ENCODE data around the gene COX7B. TPM values are rescaled to one million over a fixed set of nuclear protein-coding genes. Genes with fewer than 3 reads are reported as not detected.
"Not testable (repeated sequence)": the region's sequence is repeated elsewhere in the genome, so short reads cannot be mapped to it uniquely, and the experiment has no call there.

COX7B gene
- total and polyA plus RNA-seq, 4 donors, result 127 to 784 (median 255) TPM

GRCh38 chrX:77910108-77910840, 11.0 kb downstream of the COX7B start, which contains the start of gene ATP7A:
ATP7A (plus strand) TSS chrX:77910693; CDS start chrX:77971642, 60,949 bp downstream.
- H3K4me1 ChIP-seq (ENCODE audit: control insufficient read depth in 1 of 2, insufficient read depth in 2 of 2, low read length in 2 of 2), result no peaks in the 10 kb centered on the region
- H3K36me3 ChIP-seq (ENCODE audit: control insufficient read depth in 1 of 2, insufficient read depth in 2 of 2, low read length in 1 of 2), result no peaks in the 10 kb centered on the region
- H3K27ac ChIP-seq (ENCODE audit: low read depth in 1 of 2, low read length in 2 of 2), result peak within 1 kb of the TSS in 1 of 2 donors; percentile 55
- peak; percentile 94 for DNase-seq
- peak; percentile 95 for ATAC-seq (ENCODE audit: low FRiP score)
- 1 to 22% methylated on average over 32 to 36 of the region's 36 CpGs for WGBS, 2 donors
- peak within 1 kb of the TSS; percentile 52 to 69 for H3K4me3 ChIP-seq (ENCODE audit: low read length in 2 of 2)
- H3K27me3 ChIP-seq (ENCODE audit: control insufficient read depth in 1 of 2, insufficient read depth in 2 of 2, low read length in 1 of 2), result no peaks in the 10 kb centered on the region
- H3K9me3 ChIP-seq (ENCODE audit: control insufficient read depth, low read length), result no peaks in the 10 kb centered on the region
- intact Hi-C loops (cut with DNase I), result loop anchor here (5.0 to 10.0 kb wide), 2 partner anchors 122 to 195 kb away; partner anchors contain the start of gene PGK1 (in 1 of the 2)

GRCh38 chrX:77917294-77917933, 18.1 kb downstream of the COX7B start:
- DNase-seq, result no peak
- H3K27me3 ChIP-seq (ENCODE audit: control insufficient read depth in 1 of 2, insufficient read depth in 2 of 2, low read length in 1 of 2), result no peaks in the 10 kb centered on the region
- no peak for ATAC-seq (ENCODE audit: low FRiP score)
- H3K36me3 ChIP-seq (ENCODE audit: control insufficient read depth in 1 of 2, insufficient read depth in 2 of 2, low read length in 1 of 2), result no peaks in the 10 kb centered on the region
- no peaks in the 10 kb centered on the region for H3K4me1 ChIP-seq (ENCODE audit: control insufficient read depth in 1 of 2, insufficient read depth in 2 of 2, low read length in 2 of 2)
- no peak overlapping the region for H3K4me3 ChIP-seq (ENCODE audit: low read length in 2 of 2)
- intact Hi-C loops (cut with DNase I), result loop anchor here in 1 of 2 donors (10.0 kb wide), 1 partner anchor 187 kb away; the partner anchor contains the start of gene PGK1
- no peak overlapping the region for H3K27ac ChIP-seq (ENCODE audit: low read depth in 1 of 2, low read length in 2 of 2)
- no peaks in the 10 kb centered on the region for H3K9me3 ChIP-seq (ENCODE audit: control insufficient read depth, low read length)
- 56 to 62% methylated on average over 2 of the region's 2 CpGs for WGBS, 2 donors

- no peak overlapping the region for H3K4me3 ChIP-seq (ENCODE audit: low read length in 2 of 2)
- H3K4me1 ChIP-seq (ENCODE audit: control insufficient read depth in 1 of 2, insufficient read depth in 2 of 2, low read length in 2 of 2), result no peaks in the 10 kb centered on the region
- no peaks in the 10 kb centered on the region for H3K9me3 ChIP-seq (ENCODE audit: control insufficient read depth, low read length)
- no peak for DNase-seq
- no peaks in the 10 kb centered on the region for H3K36me3 ChIP-seq (ENCODE audit: control insufficient read depth in 1 of 2, insufficient read depth in 2 of 2, low read length in 1 of 2)
- H3K27me3 ChIP-seq (ENCODE audit: control insufficient read depth in 1 of 2, insufficient read depth in 2 of 2, low read length in 1 of 2), result no peaks in the 10 kb centered on the region
- intact Hi-C loops (cut with DNase I), result loop anchor here in 1 of 2 donors (10.0 kb wide), 1 partner anchor 186 kb away; the partner anchor contains the start of gene PGK1
- 30 to 44% methylated on average over 3 of the region's 3 CpGs for WGBS, 2 donors
- no peak for ATAC-seq (ENCODE audit: low FRiP score)
- no peak overlapping the region for H3K27ac ChIP-seq (ENCODE audit: low read depth in 1 of 2, low read length in 2 of 2)
These were observed 19.3 kb downstream of the COX7B start for GRCh38 chrX:77918568-77918967.

GRCh38 chrX:77919370-77919769, 20.1 kb downstream of the COX7B start:
- H3K4me3 ChIP-seq (ENCODE audit: low read length in 2 of 2); ATAC-seq (ENCODE audit: low FRiP score); H3K27ac ChIP-seq (ENCODE audit: low read depth in 1 of 2, low read length in 2 of 2); H3K9me3 ChIP-seq (ENCODE audit: control insufficient read depth, low read length); DNase-seq; H3K36me3 ChIP-seq (ENCODE audit: control insufficient read depth in 1 of 2, insufficient read depth in 2 of 2, low read length in 1 of 2); H3K4me1 ChIP-seq (ENCODE audit: control insufficient read depth in 1 of 2, insufficient read depth in 2 of 2, low read length in 2 of 2); H3K27me3 ChIP-seq (ENCODE audit: control insufficient read depth in 1 of 2, insufficient read depth in 2 of 2, low read length in 1 of 2): not testable (repeated sequence)
- 68 to 69% methylated on average over 6 of the region's 6 CpGs for WGBS, 2 donors
- intact Hi-C loops (cut with DNase I), result loop anchor here in 1 of 2 donors (10.0 kb wide), 1 partner anchor 185 kb away; the partner anchor contains the start of gene PGK1

GRCh38 chrX:77922787-77923186, 23.5 kb downstream of the COX7B start:
- no peaks in the 10 kb centered on the region for H3K27me3 ChIP-seq (ENCODE audit: control insufficient read depth in 1 of 2, insufficient read depth in 2 of 2, low read length in 1 of 2)
- no peak overlapping the region for H3K4me3 ChIP-seq (ENCODE audit: low read length in 2 of 2)
- no peaks in the 10 kb centered on the region for H3K9me3 ChIP-seq (ENCODE audit: control insufficient read depth, low read length)
- no peak for DNase-seq
- H3K27ac ChIP-seq (ENCODE audit: low read depth in 1 of 2, low read length in 2 of 2), result no peak overlapping the region
- H3K4me1 ChIP-seq (ENCODE audit: control insufficient read depth in 1 of 2, insufficient read depth in 2 of 2, low read length in 2 of 2), result no peaks in the 10 kb centered on the region
- intact Hi-C loops (cut with DNase I), result no loop called here
- ATAC-seq (ENCODE audit: low FRiP score), result no peak
- H3K36me3 ChIP-seq (ENCODE audit: control insufficient read depth in 1 of 2, insufficient read depth in 2 of 2, low read length in 1 of 2), result no peaks in the 10 kb centered on the region

GRCh38 chrX:77924320-77924859, 25.1 kb downstream of the COX7B start:
- WGBS, 2 donors, result 87 to 89% methylated on average over 8 of the region's 8 CpGs
- H3K27me3 ChIP-seq (ENCODE audit: control insufficient read depth in 1 of 2, insufficient read depth in 2 of 2, low read length in 1 of 2), result no peaks in the 10 kb centered on the region
- no peaks in the 10 kb centered on the region for H3K9me3 ChIP-seq (ENCODE audit: control insufficient read depth, low read length)
- H3K36me3 ChIP-seq (ENCODE audit: control insufficient read depth in 1 of 2, insufficient read depth in 2 of 2, low read length in 1 of 2), result no peaks in the 10 kb centered on the region
- H3K4me3 ChIP-seq (ENCODE audit: low read length in 2 of 2), result no peak overlapping the region
- DNase-seq (no peak), ATAC-seq (ENCODE audit: low FRiP score) (no peak)
- no peak overlapping the region for H3K27ac ChIP-seq (ENCODE audit: low read depth in 1 of 2, low read length in 2 of 2)
- intact Hi-C loops (cut with DNase I), result no loop called here
- no peaks in the 10 kb centered on the region for H3K4me1 ChIP-seq (ENCODE audit: control insufficient read depth in 1 of 2, insufficient read depth in 2 of 2, low read length in 2 of 2)

GRCh38 chrX:77925764-77926163, 26.5 kb downstream of the COX7B start:
- H3K9me3 ChIP-seq (ENCODE audit: control insufficient read depth, low read length), result no peaks in the 10 kb centered on the region
- no peaks in the 10 kb centered on the region for H3K4me1 ChIP-seq (ENCODE audit: control insufficient read depth in 1 of 2, insufficient read depth in 2 of 2, low read length in 2 of 2)
- ATAC-seq (ENCODE audit: low FRiP score) (no peak), DNase-seq (no peak)
- no peaks in the 10 kb centered on the region for H3K27me3 ChIP-seq (ENCODE audit: control insufficient read depth in 1 of 2, insufficient read depth in 2 of 2, low read length in 1 of 2)
- H3K27ac ChIP-seq (ENCODE audit: low read depth in 1 of 2, low read length in 2 of 2), result no peak overlapping the region
- H3K4me3 ChIP-seq (ENCODE audit: low read length in 2 of 2), result no peak overlapping the region
- intact Hi-C loops (cut with DNase I), result no loop called here
- WGBS, 2 donors, result 16 to 19% methylated on average over 3 of the region's 3 CpGs
- H3K36me3 ChIP-seq (ENCODE audit: control insufficient read depth in 1 of 2, insufficient read depth in 2 of 2, low read length in 1 of 2), result no peaks in the 10 kb centered on the region

- no peaks in the 10 kb centered on the region for H3K36me3 ChIP-seq (ENCODE audit: control insufficient read depth in 1 of 2, insufficient read depth in 2 of 2, low read length in 1 of 2)
- H3K4me3 ChIP-seq (ENCODE audit: low read length in 2 of 2), result no peak overlapping the region
- DNase-seq, result no peak
- intact Hi-C loops (cut with DNase I), result no loop called here
- no peaks in the 10 kb centered on the region for H3K4me1 ChIP-seq (ENCODE audit: control insufficient read depth in 1 of 2, insufficient read depth in 2 of 2, low read length in 2 of 2)
- WGBS, 2 donors, result 76 to 86% methylated on average over 1 of the region's 1 CpG
- ATAC-seq (ENCODE audit: low FRiP score), result no peak
- H3K9me3 ChIP-seq (ENCODE audit: control insufficient read depth, low read length), result no peaks in the 10 kb centered on the region
- H3K27ac ChIP-seq (ENCODE audit: low read depth in 1 of 2, low read length in 2 of 2), result no peak overlapping the region
- no peaks in the 10 kb centered on the region for H3K27me3 ChIP-seq (ENCODE audit: control insufficient read depth in 1 of 2, insufficient read depth in 2 of 2, low read length in 1 of 2)
These were observed 31.3 kb downstream of the COX7B start for GRCh38 chrX:77930581-77930980.
